Stimulated activated CD4-positive, alpha-beta T cell treated with anti-CD3 and anti-CD28 coated beads, Interleukin-1b, Interleukin-23, amount 100 ng/mL, for 4 hours (primary cell): Measurements from ENCODE around the gene ITPR1.

Experiments
- DNase-seq, 2 donors: peaks; one replicate each; pipeline ENCODE4 v3.0.0-alpha.2; 2020; ENCODE audit warnings: low read depth in 2 of 2

Gene ITPR1

GRCh38 chr3:4744405-4745234 lies 251.5 kb downstream of the ITPR1 start:
- DNase-seq = no peak

DNA sequence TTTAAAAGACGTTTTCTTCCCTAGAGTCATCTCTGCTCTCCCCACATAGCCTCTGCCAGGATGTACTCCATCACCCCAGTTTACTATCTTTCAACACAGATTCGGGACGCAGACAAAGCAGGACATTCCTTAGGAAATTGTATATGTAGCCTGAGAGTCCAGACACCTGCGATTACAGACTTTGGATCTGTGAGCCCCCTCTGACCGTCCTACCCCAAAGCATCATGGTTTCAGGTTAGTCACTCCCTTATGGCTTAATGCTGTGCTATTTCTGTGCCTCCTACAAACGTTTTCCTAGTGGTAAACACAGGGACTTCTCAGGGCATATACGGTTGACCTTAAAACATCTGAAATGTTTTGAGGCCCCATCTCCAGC lies 252.1 kb downstream of the ITPR1 start:
- no peak for DNase-seq

- DNase-seq = no peak
Observed at GRCh38 chr3:4746241-4746958, 253.3 kb downstream of the ITPR1 start.

DNA sequence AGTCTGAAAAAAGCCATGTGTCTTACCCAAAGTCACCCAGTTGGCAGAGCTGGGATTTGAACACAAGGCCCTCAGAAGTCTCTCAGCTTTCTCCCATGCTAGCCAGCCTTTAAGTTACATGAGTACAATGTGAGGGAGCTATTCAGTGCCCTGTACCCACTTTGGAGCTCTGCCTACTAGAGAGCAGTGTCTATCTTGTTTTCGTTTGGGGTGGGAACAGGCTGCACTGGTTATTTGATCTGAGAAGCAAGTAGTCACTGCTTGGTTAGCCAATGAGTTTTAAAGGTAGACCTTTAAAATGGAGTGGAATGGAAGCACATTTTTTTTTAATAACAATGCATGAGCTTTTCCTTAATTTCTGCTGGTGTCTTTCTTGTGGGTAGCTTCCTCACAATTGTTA lies 255.0 kb downstream of the ITPR1 start:
- DNase-seq = no peak

DNA sequence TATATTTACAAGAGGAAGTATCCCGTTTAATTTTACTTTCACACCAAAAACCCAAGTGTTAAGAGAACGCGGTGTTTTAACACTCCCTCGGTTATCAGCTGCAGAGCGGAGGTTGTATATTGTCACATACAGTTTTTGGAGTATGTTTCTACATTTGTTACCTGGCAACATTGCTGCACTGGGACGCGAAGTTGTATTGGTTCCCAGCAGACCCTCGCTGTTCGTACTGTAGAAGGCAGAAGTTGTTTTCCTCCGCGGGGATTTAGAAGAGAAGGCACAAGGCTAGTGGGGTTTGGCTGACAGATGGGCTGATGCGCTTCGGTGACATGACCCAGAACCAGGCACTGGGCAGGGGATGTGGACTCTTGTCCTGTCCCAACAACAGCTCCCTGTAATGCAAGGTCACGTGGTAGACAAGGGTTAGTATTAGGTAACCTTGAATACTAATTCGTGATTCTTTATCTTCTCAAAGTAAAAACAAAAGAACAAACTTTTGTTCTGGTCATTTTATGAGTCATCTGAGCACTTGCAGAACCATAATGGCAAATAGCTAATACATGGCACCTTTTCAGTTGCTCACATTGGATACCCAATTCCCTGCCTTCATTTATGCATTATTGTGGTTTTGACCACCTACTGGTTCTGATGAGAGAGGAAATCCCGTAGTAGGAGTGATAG lies 255.7 kb downstream of the ITPR1 start:
- no peak for DNase-seq

DNA sequence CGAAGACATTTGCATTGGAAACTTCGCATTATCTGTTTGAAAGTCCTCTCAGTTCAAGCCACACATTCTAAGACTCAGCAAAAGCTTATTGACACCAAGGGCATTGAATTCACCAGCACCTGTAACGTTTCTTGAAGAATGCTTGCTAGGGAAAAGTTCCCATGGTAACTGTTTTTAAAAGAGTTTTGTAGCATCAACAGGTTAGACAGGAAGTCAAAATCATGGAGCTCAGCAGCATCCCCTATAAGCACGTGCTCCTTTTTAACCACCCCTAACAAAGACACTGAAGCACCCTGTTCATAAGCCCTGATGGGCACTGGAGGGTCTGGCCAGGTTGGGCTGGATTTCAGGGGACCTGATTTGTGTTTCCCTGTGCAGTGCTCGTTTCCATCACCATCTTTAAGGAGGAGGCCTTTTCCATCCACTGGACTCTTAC lies 256.4 kb downstream of the ITPR1 start:
- DNase-seq = no peak

DNA sequence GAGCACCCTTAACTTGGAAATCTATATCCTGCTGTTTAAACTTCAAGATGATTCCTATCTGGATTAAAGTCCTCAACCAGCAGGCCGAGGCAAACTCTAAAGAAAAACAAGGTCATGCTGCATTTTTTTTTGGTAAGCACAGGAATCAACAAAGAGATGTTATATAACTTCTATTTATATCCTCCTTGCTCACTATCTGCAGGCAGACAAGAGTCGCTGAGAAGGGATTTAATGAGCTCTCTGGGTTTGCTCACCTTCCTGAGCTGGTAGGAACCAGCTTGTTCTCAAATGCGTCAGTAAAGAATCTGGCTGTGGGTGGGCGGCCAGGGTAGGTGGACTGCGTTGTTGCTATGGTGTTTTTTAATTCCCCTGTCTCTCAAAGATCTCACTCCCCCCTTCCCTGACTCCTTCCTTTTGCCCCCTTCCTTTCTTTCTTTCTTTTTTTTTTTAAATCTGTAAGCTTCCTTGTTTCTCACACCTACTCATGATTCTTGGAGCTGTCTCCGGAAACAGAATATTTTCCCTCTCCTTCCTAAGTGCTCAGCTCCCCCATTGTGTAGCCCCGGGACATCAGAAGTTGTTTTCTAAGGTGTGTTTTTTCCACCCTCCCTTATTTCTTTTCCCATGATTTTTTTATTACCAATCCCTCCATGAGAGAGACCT lies 257.3 kb downstream of the ITPR1 start:
- no peak for DNase-seq

- DNase-seq = no peak
Observed at GRCh38 chr3:4751029-4751501, 257.9 kb downstream of the ITPR1 start.

DNA sequence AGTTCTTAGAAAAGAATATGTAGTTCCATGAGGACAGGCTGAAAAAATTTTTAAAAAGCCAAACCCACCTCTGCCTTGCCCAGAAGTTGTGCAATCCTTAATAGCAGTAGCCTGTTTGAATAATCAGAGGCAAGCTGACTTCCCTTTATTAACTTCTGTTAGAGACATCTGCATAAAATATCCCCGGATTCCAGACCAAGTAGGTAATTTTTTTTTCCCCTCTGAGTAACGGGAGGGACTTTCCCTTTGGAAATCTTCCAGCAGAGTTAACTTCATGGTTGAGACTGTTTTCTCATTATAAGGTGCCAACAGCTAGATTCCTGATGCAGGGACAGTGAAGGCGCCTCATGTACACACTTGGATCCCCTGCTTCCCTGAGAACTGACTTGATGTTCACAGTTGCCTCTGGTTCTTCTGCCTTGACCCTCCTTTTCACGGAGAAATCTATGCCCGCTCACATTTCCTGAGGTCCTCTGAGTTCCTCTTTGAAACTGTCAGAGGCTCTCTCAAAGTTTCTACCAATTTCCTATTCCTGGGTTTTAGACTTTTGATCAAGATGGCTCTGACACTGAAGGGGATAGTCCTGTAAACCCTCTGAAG lies 258.5 kb downstream of the ITPR1 start:
- DNase-seq = no peak

DNA sequence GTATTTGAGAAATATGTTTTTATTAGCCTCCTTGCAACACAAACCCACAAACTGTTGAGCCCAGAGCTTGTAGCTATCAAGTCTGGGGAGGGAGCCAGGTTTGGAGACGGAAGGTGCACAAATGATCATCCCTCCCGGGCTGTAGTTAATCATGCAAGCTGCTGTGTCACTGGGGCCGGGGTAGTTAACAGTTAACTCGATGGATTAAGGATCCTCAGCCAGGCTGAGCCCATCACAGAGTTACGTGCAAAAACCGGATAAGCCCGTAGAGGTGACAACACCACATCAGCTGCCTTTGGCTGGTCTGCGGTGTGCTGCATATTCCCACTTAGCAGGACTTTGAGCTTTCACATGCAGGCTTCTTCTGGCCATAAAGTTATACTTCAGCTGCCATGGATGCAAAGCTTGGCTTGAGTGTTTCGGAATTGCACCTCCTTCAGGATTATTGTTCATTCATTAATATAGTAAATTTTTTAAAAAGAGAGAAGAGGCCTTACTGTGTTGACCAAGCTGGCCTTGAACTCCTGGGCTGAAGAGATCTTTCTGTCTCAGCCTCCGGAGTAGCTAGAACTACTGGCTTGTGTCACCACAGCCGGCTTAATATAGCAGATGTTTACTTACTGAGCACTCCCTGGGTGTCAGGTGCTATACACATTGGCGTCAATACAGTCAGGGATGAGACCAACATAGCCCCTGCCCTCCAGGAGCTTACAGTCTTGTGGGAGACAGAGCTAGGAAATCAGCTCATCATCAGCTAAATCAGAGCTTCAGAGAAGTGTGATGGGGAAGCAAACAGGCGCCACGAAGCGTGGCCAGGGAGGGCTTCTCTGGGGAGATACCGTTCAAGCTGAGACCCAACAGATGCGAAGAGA lies 259.3 kb downstream of the ITPR1 start:
- no peak for DNase-seq

- DNase-seq = no peak
Observed at GRCh38 chr3:4753073-4753691, 260.0 kb downstream of the ITPR1 start.

- no peak for DNase-seq
Observed at GRCh38 chr3:4754180-4755086, 261.3 kb downstream of the ITPR1 start.

DNA sequence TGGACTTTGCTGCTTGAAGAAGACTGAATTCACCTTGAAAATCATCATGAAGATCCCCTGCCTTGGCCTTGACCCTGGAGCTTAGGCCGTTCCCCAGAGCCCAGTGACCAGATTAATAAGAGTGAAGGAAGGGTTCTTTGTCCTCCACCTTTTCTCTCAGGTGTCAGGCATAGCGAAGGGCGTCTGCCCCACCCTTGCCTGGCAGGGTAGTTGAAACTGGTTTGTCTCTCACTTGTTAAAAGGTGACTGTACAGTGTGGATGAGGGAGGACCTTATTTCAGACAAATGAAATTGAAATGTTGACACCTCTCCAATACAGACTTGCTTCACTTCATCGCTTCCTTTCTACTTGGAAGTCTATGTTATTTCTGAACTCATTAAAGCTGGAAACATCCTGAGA lies 262.4 kb downstream of the ITPR1 start:
- no peak for DNase-seq

GRCh38 chr3:4756057-4756775 lies 263.1 kb downstream of the ITPR1 start:
- DNase-seq = no peak

GRCh38 chr3:4756855-4757574 lies 263.9 kb downstream of the ITPR1 start:
- DNase-seq = no peak

- DNase-seq = no peak
Observed at GRCh38 chr3:4757575-4758248, 264.6 kb downstream of the ITPR1 start.

- no peak for DNase-seq
Observed at GRCh38 chr3:4758249-4758860, 265.2 kb downstream of the ITPR1 start.
